Fibroblast of villous mesenchyme (primary cell): ENCODE results near the gene SMC6. TPM values are rescaled to one million over a fixed set of nuclear protein-coding genes. Genes with fewer than 3 reads are reported as not detected.

Source experiments
- DNase-seq: peaks from one replicate; pipeline ENCODE4 v3.0.0-alpha.2; 2010; ENCODE audit warnings: low read depth
- H3K4me3 ChIP-seq: 2 replicates; pipeline ENCODE4 v1.5.1; 2011; ENCODE audit warnings: low read depth, mild to moderate bottlenecking, low read length
- total RNA-seq: library from RNA; depleted of rRNA; stranded (reverse); fragments of >200 nt; gene quantifications from 2 replicates; pipeline ENCODE4 v1.2.3, GENCODE V29; 2012
- TF ChIP-seq, protein P1 (sequence below): IDR thresholded peaks from 2 replicates; pipeline ENCODE4 v1.5.1; 2012; ENCODE audit warnings: low read depth, mild to moderate bottlenecking, low read length; ENCODE audit not compliant: insufficient read depth

Gene SMC6, protein sequence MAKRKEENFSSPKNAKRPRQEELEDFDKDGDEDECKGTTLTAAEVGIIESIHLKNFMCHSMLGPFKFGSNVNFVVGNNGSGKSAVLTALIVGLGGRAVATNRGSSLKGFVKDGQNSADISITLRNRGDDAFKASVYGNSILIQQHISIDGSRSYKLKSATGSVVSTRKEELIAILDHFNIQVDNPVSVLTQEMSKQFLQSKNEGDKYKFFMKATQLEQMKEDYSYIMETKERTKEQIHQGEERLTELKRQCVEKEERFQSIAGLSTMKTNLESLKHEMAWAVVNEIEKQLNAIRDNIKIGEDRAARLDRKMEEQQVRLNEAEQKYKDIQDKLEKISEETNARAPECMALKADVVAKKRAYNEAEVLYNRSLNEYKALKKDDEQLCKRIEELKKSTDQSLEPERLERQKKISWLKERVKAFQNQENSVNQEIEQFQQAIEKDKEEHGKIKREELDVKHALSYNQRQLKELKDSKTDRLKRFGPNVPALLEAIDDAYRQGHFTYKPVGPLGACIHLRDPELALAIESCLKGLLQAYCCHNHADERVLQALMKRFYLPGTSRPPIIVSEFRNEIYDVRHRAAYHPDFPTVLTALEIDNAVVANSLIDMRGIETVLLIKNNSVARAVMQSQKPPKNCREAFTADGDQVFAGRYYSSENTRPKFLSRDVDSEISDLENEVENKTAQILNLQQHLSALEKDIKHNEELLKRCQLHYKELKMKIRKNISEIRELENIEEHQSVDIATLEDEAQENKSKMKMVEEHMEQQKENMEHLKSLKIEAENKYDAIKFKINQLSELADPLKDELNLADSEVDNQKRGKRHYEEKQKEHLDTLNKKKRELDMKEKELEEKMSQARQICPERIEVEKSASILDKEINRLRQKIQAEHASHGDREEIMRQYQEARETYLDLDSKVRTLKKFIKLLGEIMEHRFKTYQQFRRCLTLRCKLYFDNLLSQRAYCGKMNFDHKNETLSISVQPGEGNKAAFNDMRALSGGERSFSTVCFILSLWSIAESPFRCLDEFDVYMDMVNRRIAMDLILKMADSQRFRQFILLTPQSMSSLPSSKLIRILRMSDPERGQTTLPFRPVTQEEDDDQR
- total RNA-seq: 20.7 and 23.2 TPM in 2 replicates

DNA sequence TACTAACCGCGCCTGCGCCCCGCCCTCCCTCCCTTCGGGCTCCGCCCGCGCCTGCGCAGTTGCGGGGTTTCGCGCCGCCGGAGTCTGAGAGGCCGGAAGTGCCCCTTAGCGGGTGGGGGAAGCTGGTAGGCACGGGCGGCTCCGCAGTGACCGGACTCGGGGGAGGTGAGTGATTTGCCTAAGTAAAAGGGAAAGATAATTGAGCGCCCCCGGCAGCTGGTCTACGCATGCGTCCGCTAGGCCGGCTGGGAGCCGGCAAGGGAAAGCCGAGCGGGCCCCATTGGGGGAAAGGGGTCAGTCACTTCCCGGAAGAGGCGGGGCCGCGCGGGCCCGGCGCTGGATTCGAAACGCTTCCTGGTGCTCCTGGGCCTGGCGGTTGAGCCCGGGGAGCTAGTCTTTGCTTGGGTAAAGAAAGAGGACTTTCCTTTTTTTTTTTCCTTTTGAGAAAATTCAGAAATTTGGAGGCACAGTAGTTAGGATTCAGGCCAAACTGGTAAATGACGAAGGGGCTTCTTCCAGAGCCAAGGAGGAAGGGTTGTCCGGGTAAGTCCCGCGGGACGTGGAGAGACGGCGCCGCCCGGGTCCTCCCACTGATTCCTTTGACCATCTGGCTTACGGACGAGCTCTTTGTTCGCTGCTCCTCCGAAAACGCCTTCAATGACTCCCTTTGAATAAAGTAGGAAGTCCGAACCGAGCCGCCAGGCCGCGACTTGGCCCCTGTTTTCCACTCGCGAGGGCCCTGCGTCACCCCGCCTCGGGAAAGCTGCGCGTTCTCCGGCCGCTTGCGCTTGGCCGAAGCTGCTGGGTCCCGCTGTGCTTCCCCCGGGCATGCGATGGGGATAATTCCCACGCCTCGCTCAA lies at the start of gene SMC6, which contains the start of gene GEN1:
Gene SMC6 (minus strand): TSS at position 8 of the 861 bp plus-strand sequence. CDS start 7,864 bp downstream, outside the sequence.
Gene GEN1 (plus strand): TSS at position 336 of the 861 bp plus-strand sequence. CDS start 5,806 bp downstream, outside the sequence.
- peak; percentile 88 for DNase-seq
- TF ChIP-seq, protein P1, sequence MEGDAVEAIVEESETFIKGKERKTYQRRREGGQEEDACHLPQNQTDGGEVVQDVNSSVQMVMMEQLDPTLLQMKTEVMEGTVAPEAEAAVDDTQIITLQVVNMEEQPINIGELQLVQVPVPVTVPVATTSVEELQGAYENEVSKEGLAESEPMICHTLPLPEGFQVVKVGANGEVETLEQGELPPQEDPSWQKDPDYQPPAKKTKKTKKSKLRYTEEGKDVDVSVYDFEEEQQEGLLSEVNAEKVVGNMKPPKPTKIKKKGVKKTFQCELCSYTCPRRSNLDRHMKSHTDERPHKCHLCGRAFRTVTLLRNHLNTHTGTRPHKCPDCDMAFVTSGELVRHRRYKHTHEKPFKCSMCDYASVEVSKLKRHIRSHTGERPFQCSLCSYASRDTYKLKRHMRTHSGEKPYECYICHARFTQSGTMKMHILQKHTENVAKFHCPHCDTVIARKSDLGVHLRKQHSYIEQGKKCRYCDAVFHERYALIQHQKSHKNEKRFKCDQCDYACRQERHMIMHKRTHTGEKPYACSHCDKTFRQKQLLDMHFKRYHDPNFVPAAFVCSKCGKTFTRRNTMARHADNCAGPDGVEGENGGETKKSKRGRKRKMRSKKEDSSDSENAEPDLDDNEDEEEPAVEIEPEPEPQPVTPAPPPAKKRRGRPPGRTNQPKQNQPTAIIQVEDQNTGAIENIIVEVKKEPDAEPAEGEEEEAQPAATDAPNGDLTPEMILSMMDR: no peak
- peak within 1 kb of the TSS; percentile 86 for H3K4me3 ChIP-seq

DNA sequence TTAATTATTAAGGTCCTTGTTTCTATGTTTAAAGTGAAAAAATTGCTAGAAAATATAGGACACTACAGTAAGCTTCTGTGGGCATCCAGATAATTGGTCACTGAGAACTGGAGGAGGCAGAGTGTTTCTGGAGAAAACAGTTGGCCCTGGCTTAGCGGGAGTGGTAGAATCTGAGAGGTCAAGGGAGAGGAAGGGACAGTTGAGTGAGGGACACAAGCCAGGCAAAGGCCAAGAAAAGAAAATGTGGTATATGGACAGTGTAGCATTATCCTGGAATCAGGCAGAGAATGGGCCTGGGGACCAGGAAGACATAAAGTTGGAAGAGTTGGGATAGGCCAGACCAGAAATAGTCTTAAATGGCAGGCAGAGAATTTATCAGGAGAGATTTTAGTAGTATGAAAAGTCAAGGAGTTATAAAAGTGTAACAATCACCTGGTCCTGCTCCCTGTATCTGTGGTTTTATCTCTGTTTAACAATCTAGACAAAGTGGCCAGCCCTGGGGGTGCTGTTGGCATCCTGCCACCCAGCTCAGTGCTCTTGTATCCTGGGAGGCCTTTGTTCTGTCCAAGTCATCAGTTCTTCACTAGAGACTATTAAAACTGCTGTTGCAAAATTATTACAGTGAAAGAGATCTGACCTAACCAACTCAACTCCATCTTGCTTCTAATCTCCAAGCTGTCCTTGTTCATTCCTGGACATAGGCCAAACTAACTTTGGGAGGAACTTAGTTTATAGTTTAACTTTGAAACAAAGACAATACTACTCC lies 47.3 kb upstream of the SMC6 start:
- TF ChIP-seq, protein P1: no peak
- no peak overlapping the region for H3K4me3 ChIP-seq
- no peak for DNase-seq

DNA sequence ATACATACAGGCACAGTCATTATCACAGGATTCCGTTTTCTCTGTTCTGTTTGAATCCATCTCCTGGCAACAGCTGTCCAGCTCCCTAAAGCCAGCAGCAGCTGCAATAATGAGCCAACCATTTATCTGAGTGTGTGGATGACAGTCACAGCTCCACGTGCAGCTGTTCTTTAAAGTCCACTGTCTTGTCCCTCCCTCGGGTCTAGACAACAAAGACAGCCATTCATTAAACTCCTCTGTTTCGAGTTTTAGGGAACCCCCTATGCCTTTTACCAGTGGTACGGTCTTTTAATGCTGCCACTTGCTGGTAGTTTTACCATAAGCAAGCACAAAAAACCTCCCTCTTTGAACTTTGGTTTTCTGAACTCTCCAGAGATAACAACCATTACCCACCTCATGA lies 46.6 kb upstream of the SMC6 start:
- DNase-seq: peak; percentile 57

DNA sequence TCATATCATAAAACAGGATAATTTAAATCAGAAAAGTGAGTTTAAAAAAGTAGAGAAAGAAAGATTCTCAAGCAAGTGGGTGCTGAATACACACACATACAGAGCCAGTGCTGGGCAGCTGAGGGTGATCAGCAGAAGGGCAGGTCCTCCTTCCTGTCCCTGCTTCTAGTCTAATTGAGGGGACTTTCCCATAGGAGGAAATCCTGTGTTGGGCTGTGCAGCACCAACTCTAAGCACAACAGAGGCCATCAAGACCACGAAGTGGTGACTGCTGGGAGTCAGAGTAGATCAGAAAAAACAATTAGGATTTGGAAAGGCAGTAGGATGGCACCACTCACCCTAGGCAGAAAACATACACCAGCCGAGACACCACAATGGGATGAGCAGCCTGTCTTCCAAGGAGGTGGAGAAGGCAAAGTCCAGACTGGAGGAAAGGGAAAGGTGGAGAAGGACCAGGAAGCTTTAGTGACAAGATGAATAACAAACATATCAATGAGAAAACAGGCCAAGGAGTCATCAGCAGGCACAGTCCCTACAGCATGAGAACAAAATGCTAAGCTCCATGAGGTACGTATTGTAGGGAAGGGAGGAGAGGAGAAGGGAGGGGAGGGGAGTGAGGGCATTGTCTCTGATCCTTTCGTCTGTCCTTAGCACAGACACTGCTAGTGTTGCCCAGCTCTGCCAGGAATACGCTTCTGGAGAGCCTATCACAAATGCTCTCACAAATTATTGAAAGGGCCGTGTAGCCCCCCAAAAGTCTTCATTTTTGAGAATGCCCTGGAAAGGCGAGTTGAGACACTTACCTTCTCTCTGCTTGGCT lies 45.9 kb upstream of the SMC6 start:
- no peak overlapping the region for H3K4me3 ChIP-seq
- TF ChIP-seq, protein P1: no peak
- DNase-seq: no peak

More for the DNA sequence above, 46.6 kb upstream of the SMC6 start:
- H3K4me3 ChIP-seq: no peak overlapping the region
- TF ChIP-seq, protein P1: no peak

DNA sequence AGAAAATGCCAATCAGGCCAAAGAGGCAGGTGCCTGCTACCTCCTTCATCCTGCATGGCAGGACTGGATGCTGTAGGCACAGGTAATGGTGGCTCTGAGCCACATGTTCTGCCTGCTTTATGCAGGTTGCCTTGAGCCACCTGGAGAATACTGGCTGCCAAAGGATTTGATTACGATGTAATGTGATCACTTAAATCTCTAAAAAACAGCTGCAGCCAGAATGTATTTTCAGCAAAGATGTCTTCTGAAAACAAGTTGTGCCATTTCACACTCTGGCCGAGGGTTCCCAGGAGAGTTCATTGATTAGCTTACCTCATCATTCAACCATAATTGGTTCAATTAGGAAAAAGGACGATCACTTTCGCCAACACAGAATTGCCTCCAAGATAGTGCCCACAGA lies 44.7 kb upstream of the SMC6 start:
- TF ChIP-seq, protein P1: no peak
- no peak for DNase-seq
- no peak overlapping the region for H3K4me3 ChIP-seq
